Measurements from ENCODE around the gene LIME1. TPM values are rescaled to one million over a fixed set of nuclear protein-coding genes. Genes with fewer than 3 reads are reported as not detected.

The LIME1 gene
- total RNA-seq, 1 donor, result 3.5 TPM

- H3K4me3 ChIP-seq (ENCODE audit: low read depth, low read length), result no peak overlapping the region
- DNase-seq (ENCODE audit: low read depth), result no peak
- no peak for TF ChIP-seq CTCF (IDR thresholded peaks at IDR 0.05; ENCODE audit: insufficient read depth, low read depth, low read length)
Measured at GRCh38 chr20:63758152-63758551, 21.7 kb downstream of the LIME1 start.

- H3K4me3 ChIP-seq (ENCODE audit: low read depth, low read length), result no peak overlapping the region
- peak; percentile 61 for DNase-seq (ENCODE audit: low read depth)
- TF ChIP-seq CTCF (IDR thresholded peaks at IDR 0.05; ENCODE audit: insufficient read depth, low read depth, low read length), result no peak
Measured at GRCh38 chr20:63759377-63759901, 23.0 kb downstream of the LIME1 start.

GRCh38 chr20:63765082-63765873 is 28.8 kb downstream of the LIME1 start:
- no peak overlapping the region for H3K4me3 ChIP-seq (ENCODE audit: low read depth, low read length)
- no peak for DNase-seq (ENCODE audit: low read depth)
- TF ChIP-seq CTCF (IDR thresholded peaks at IDR 0.05; ENCODE audit: insufficient read depth, low read depth, low read length), result no peak

- no peak overlapping the region for H3K4me3 ChIP-seq (ENCODE audit: low read depth, low read length)
- no peak for TF ChIP-seq CTCF (IDR thresholded peaks at IDR 0.05; ENCODE audit: insufficient read depth, low read depth, low read length)
- no peak for DNase-seq (ENCODE audit: low read depth)
Measured at GRCh38 chr20:63765902-63766301, 29.4 kb downstream of the LIME1 start.

- DNase-seq (ENCODE audit: low read depth), result no peak
- H3K4me3 ChIP-seq (ENCODE audit: low read depth, low read length), result no peak overlapping the region
- no peak for TF ChIP-seq CTCF (IDR thresholded peaks at IDR 0.05; ENCODE audit: insufficient read depth, low read depth, low read length)
Measured at GRCh38 chr20:63766695-63767426, 30.4 kb downstream of the LIME1 start.

- DNase-seq (ENCODE audit: low read depth), result no peak
- no peak overlapping the region for H3K4me3 ChIP-seq (ENCODE audit: low read depth, low read length)
- TF ChIP-seq CTCF (IDR thresholded peaks at IDR 0.05; ENCODE audit: insufficient read depth, low read depth, low read length), result no peak
Measured at GRCh38 chr20:63767456-63767855, 31.0 kb downstream of the LIME1 start.

Data from fibroblast of villous mesenchyme (primary cell).